Measurements from ENCODE around the gene MYBPC2. TPM values are rescaled to one million over a fixed set of nuclear protein-coding genes. Genes with fewer than 3 reads are reported as not detected.

Gene MYBPC2
- total and polyA plus RNA-seq, 12 donors: 0.01 to 0.35 (median 0.13) TPM; not detected in 9

DNA sequence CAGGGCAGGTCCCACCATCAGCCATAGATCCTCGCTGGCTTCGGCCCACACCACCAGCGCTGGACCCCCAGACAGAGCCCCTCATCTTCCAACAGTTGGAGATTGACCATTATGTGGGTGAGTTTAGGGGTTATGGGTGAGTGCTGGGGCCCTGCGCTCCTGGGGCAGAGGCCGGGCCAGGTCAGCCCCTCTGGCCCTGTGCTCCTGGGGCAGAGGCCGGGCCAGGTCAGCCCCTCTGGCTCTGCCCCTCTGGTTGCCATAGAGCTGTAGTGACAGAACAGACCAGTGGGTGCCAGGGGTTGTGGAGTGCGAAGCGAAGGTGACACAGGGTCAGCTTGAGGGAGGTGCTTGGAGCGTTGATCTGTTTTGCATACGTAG is 33.3 kb upstream of the MYBPC2 start:
- intact Hi-C loops (cut with DNase I): no loop called here
- H3K4me3 ChIP-seq: no peak overlapping the region
- TF ChIP-seq, protein P1, sequence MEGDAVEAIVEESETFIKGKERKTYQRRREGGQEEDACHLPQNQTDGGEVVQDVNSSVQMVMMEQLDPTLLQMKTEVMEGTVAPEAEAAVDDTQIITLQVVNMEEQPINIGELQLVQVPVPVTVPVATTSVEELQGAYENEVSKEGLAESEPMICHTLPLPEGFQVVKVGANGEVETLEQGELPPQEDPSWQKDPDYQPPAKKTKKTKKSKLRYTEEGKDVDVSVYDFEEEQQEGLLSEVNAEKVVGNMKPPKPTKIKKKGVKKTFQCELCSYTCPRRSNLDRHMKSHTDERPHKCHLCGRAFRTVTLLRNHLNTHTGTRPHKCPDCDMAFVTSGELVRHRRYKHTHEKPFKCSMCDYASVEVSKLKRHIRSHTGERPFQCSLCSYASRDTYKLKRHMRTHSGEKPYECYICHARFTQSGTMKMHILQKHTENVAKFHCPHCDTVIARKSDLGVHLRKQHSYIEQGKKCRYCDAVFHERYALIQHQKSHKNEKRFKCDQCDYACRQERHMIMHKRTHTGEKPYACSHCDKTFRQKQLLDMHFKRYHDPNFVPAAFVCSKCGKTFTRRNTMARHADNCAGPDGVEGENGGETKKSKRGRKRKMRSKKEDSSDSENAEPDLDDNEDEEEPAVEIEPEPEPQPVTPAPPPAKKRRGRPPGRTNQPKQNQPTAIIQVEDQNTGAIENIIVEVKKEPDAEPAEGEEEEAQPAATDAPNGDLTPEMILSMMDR (IDR thresholded peaks at IDR 0.05): no peak
- DNase-seq (no peak), ATAC-seq (peak in 1 of 8 donors; percentile 25)
- H3K9me3 ChIP-seq: no peaks in the 10 kb centered on the region
- peaks cover 0 to 30% (median 0%) of the 10 kb centered on the region in 9 donors for H3K36me3 ChIP-seq
- H3K27me3 ChIP-seq: no peaks in the 10 kb centered on the region
- 96 to 98% methylated on average over 10 of the region's 10 CpGs for WGBS, 2 donors
- H3K27ac ChIP-seq: no peak overlapping the region
- H3K4me1 ChIP-seq: no peaks in the 10 kb centered on the region

DNA sequence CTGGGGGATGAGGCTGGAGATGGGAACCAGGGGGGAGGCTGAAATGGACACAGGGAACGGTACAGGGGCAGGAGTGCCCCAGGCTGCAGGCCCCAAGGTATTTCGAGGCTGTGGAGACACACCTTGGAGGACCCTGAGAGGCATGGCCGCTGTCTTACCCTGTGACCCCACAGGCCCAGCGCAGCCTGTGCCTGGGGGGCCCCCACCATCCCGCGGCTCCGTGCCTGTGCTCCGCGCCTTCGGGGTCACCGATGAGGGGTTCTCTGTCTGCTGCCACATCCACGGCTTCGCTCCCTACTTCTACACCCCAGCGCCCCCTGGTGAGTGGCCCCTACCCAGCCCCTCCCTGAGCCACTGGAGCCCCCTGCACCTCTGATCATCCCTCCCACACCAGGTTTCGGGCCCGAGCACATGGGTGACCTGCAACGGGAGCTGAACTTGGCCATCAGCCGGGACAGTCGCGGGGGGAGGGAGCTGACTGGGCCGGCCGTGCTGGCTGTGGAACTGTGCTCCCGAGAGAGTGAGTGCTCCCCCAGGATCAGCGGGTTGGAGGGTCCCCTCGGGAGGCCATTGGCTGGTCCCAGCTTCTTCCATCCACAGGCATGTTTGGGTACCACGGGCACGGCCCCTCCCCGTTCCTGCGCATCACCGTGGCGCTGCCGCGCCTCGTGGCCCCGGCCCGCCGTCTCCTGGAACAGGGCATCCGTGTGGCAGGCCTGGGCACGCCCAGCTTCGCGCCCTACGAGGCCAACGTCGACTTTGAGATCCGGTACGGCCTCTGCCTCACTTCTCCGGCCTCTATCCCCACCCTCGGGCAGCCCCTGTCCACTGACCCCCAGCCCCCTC is 30.9 kb upstream of the MYBPC2 start:
- 94 to 95% methylated on average over 48 of the region's 48 CpGs for WGBS, 2 donors
- Histone ChIP-seq H3K4me3 (no peak overlapping the region), H3K4me1 (no peaks in the 10 kb centered on the region), H3K27ac (no peak overlapping the region), H3K9me3 (no peaks in the 10 kb centered on the region), H3K36me3 (peaks cover 0 to 45% (median 0%) of the 10 kb centered on the region in 9 donors), H3K27me3 (no peaks in the 10 kb centered on the region)
- DNase-seq: no peak
- TF ChIP-seq, protein P1 (IDR thresholded peaks at IDR 0.05): no peak
- intact Hi-C loops (cut with DNase I): no loop called here
- peak in 1 of 8 donors; percentile 40 for ATAC-seq

- intact Hi-C loops (cut with DNase I): no loop called here
- Histone ChIP-seq H3K9me3 (no peaks in the 10 kb centered on the region), H3K4me3 (no peak overlapping the region), H3K4me1 (no peaks in the 10 kb centered on the region), H3K27ac (no peak overlapping the region), H3K27me3 (no peaks in the 10 kb centered on the region), H3K36me3 (peaks cover 0 to 52% (median 0%) of the 10 kb centered on the region in 9 donors)
- DNase-seq (no peak), ATAC-seq (peak in 2 of 8 donors; percentile 14 to 20)
- 96% methylated on average over 39 to 41 of the region's 41 CpGs for WGBS, 2 donors
- TF ChIP-seq, protein P1 (IDR thresholded peaks at IDR 0.05): no peak
Observed at GRCh38 chr19:50402544-50403301, 30.0 kb upstream of the MYBPC2 start.

GRCh38 chr19:50406156-50406820 is 26.4 kb upstream of the MYBPC2 start:
- Histone ChIP-seq H3K4me1 (no peaks in the 10 kb centered on the region), H3K9me3 (no peaks in the 10 kb centered on the region), H3K27me3 (no peaks in the 10 kb centered on the region), H3K27ac (no peak overlapping the region), H3K4me3 (no peak overlapping the region), H3K36me3 (peaks cover 0 to 73% (median 0%) of the 10 kb centered on the region in 9 donors)
- ATAC-seq: no peak
- no peak for DNase-seq
- 93 to 94% methylated on average over 22 of the region's 22 CpGs for WGBS, 2 donors
- TF ChIP-seq, protein P1 (IDR thresholded peaks at IDR 0.05): no peak
- intact Hi-C loops (cut with DNase I): no loop called here
